HepG2 (cell line): ENCODE data around the gene PFKP. TPM values are rescaled to one million over a fixed set of nuclear protein-coding genes. Genes with fewer than 3 reads are reported as not detected.

ENCODE experiments used
- ATAC-seq: fragments of 200-7000 bp; cut with Tn5 transposase; 3 replicates; pipeline ENCODE4 v1.9.1; 2020; ENCODE audit warnings: mild to moderate bottlenecking, moderate library complexity
- BruUV-seq: library from RNA; stranded (reverse); fragments of 400-500 nt; replicated peaks from 2 replicates; lab custom pipeline; 2021; lab: Mats Ljungman, UMichigan
- CTCF ChIA-PET: fragments of 300-600 bp; formaldehyde crosslinking; extraction: SDS; loops from one replicate; lab custom pipeline; 2021; ENCODE audit warnings: low total read pairs, inconsistent platforms, low intra/inter-chr PET ratio; lab: Yijun Ruan, JAX
- POLR2A ChIA-PET: fragments of 350-600 bp; sonication (Branson Sonifier 250); formaldehyde crosslinking; loops from one replicate; lab custom pipeline; 2020; ENCODE audit warnings: antibody characterized with exemption, inconsistent platforms; lab: Yijun Ruan, JAX
- DNase-seq: peaks from one replicate; pipeline ENCODE4 v3.0.0-alpha.2; 2015; ENCODE audit warnings: low spot score
- FAIRE-seq: peaks from 3 replicates; lab custom pipeline; 2011; peaks lifted over from hg19 to GRCh38; lab: Jason Lieb, UNC
- H2AFZ ChIP-seq: one replicate; pipeline ENCODE4 v1.6.1; 2011; ENCODE audit warnings: low read length, inconsistent platforms
- H3K27ac ChIP-seq: fragments of 300-600 bp; 3 replicates; pipeline ENCODE4 v1.8.0; 2011; ENCODE audit warnings: mixed run types, mild to moderate bottlenecking, mixed read lengths, low read length, inconsistent platforms; ENCODE audit not compliant: insufficient read depth; ENCODE audit errors: extremely low read length
- H3K27me3 ChIP-seq, 2 experiments: fragments of 200-600 bp in 1 of 2; 2 replicates in 1 of 2; 3 replicates in 1 of 2; pipeline versions ENCODE4 v1.6.0 to v1.8.0; 2011; ENCODE audit warnings: low read length in 2 of 2, mild to moderate bottlenecking in 2 of 2, moderate library complexity in 2 of 2, inconsistent platforms in 1 of 2; ENCODE audit not compliant: insufficient read depth in 2 of 2, control insufficient read depth in 1 of 2
- H3K36me3 ChIP-seq, 2 experiments: fragments of 200-600 bp in 1 of 2; replicated peaks in 1 of 2; 2 replicates in 1 of 2; 3 replicates in 1 of 2; pipeline versions ENCODE4 v1.5.1 to v1.8.0; 2011; ENCODE audit warnings: low read length in 2 of 2, inconsistent platforms in 1 of 2; ENCODE audit not compliant: insufficient read depth in 2 of 2, control insufficient read depth in 1 of 2
- H3K4me1 ChIP-seq: 2 replicates; pipeline ENCODE4 v1.5.1; 2012; ENCODE audit warnings: low read length, inconsistent platforms; ENCODE audit not compliant: insufficient read depth
- H3K4me2 ChIP-seq: 2 replicates; pipeline ENCODE4 v1.6.0; 2011; ENCODE audit warnings: low read depth, low read length, inconsistent platforms
- H3K4me3 ChIP-seq, 3 experiments: fragments of 200-600 bp in 1 of 3; sonication (generic), shearing (Covaris generic) in 1 of 3; replicated peaks in 1 of 3; 2 replicates each; pipeline ENCODE4 v1.5.1; 2011 to 2016; ENCODE audit warnings: low read length in 3 of 3, inconsistent platforms in 2 of 3, low read depth in 2 of 3, mild to moderate bottlenecking in 2 of 3, control low read depth in 1 of 3, mixed read lengths in 1 of 3; ENCODE audit not compliant: insufficient read depth in 1 of 3
- H3K79me2 ChIP-seq: one replicate; pipeline ENCODE4 v1.6.1; 2011; ENCODE audit warnings: low read length, inconsistent platforms; ENCODE audit not compliant: insufficient read depth
- H3K9ac ChIP-seq: 2 replicates; pipeline ENCODE4 v1.6.0; 2011; ENCODE audit warnings: mild to moderate bottlenecking, low read depth, low read length, inconsistent platforms; ENCODE audit not compliant: insufficient read depth
- H3K9me3 ChIP-seq: 2 replicates; pipeline ENCODE4 v1.5.1; 2012; ENCODE audit warnings: mild to moderate bottlenecking, low read length
- H4K20me1 ChIP-seq: 2 replicates; pipeline ENCODE4 v1.6.0; 2011; ENCODE audit warnings: inconsistent platforms, mild to moderate bottlenecking, low read length, moderate library complexity; ENCODE audit not compliant: insufficient read depth
- CEBPB ChIP-seq: IDR thresholded peaks from 2 replicates; pipeline ENCODE4 v1.6.1; 2011; ENCODE audit warnings: low read depth, low read length, improper control_type of control experiment, borderline replicate concordance
- DR1 ChIP-seq: sonication (generic); formaldehyde crosslinking; IDR thresholded peaks from 2 replicates; pipeline ENCODE4 v1.8.0; 2021; ENCODE audit warnings: mild to moderate bottlenecking, missing genetic modification reagents, inconsistent platforms
- E2F2 ChIP-seq: sonication (generic); formaldehyde crosslinking; IDR thresholded peaks from 2 replicates; pipeline ENCODE4 v1.4.0; 2020; ENCODE audit warnings: missing genetic modification reagents, borderline replicate concordance
- GLMP ChIP-seq: sonication (generic); formaldehyde crosslinking; IDR thresholded peaks from 2 replicates; pipeline ENCODE4 v1.9.0; 2021; ENCODE audit warnings: missing genetic modification reagents, mild to moderate bottlenecking, borderline replicate concordance
- IRF2 ChIP-seq: IDR thresholded peaks from 2 replicates; pipeline ENCODE4 v1.6.1; 2018; ENCODE audit warnings: missing genetic modification reagents, missing compliant biosample characterization
- ISL2 ChIP-seq: sonication (generic); formaldehyde crosslinking; IDR thresholded peaks from 2 replicates; pipeline ENCODE4 v1.5.0; 2020; ENCODE audit warnings: missing genetic modification reagents
- JUNB ChIP-seq: sonication (generic); formaldehyde crosslinking; IDR thresholded peaks from 2 replicates; pipeline ENCODE4 v1.8.0; 2022; ENCODE audit warnings: missing genetic modification reagents, mild to moderate bottlenecking, borderline replicate concordance
- MAX ChIP-seq: IDR thresholded peaks from 2 replicates; pipeline ENCODE4 v1.6.1; 2012; ENCODE audit warnings: inconsistent platforms
- MTF2 ChIP-seq: sonication (generic); formaldehyde crosslinking; IDR thresholded peaks from 2 replicates; pipeline ENCODE4 v1.5.0; 2020; ENCODE audit warnings: missing genetic modification reagents, borderline replicate concordance
- NR1H2 ChIP-seq: sonication (generic); formaldehyde crosslinking; IDR thresholded peaks from 2 replicates; pipeline ENCODE4 v1.8.1; 2022; ENCODE audit warnings: low read depth, missing genetic modification reagents, borderline replicate concordance
- RBM39 ChIP-seq: fragments of 200-400 bp; formaldehyde crosslinking; IDR thresholded peaks from one replicate; pipeline ENCODE4 v1.6.1; 2018; ENCODE audit warnings: antibody characterized with exemption, mild to moderate bottlenecking, low read depth, low read length; ENCODE audit not compliant: poor library complexity, severe bottlenecking
- SAP130 ChIP-seq: IDR thresholded peaks from 2 replicates; pipeline ENCODE4 v1.6.1; 2016; ENCODE audit warnings: low read depth
- ZBTB1 ChIP-seq: sonication (generic); formaldehyde crosslinking; IDR thresholded peaks from 2 replicates; pipeline ENCODE4 v1.4.0; 2020; ENCODE audit warnings: missing genetic modification reagents, borderline replicate concordance
- ZNF121 ChIP-seq: sonication (generic); formaldehyde crosslinking; IDR thresholded peaks from 2 replicates; pipeline ENCODE4 v1.5.0; 2020; ENCODE audit warnings: mild to moderate bottlenecking, missing genetic modification reagents
- ZNF292 ChIP-seq: sonication (generic); formaldehyde crosslinking; IDR thresholded peaks from 2 replicates; pipeline ENCODE4 v1.8.1; 2022; ENCODE audit warnings: mild to moderate bottlenecking, low read depth, missing genetic modification reagents, borderline replicate concordance
- ZNF550 ChIP-seq: sonication (generic); formaldehyde crosslinking; IDR thresholded peaks from 2 replicates; pipeline ENCODE4 v1.4.0; 2020; ENCODE audit warnings: mild to moderate bottlenecking, missing genetic modification reagents, borderline replicate concordance
- ZNF607 ChIP-seq: sonication (generic); formaldehyde crosslinking; IDR thresholded peaks from 2 replicates; pipeline ENCODE4 v1.5.1; 2020; ENCODE audit warnings: missing genetic modification reagents, mild to moderate bottlenecking, borderline replicate concordance
- ZNF616 ChIP-seq: sonication (generic); formaldehyde crosslinking; IDR thresholded peaks from 2 replicates; pipeline ENCODE4 v1.5.0; 2020; ENCODE audit warnings: low read depth, mild to moderate bottlenecking, missing genetic modification reagents
- WGBS: methylation state at CpG from one replicate; pipeline ENCODE4 v1.1.6; 2017; ENCODE audit warnings: low lambda C conversion rate; 5-methylcytosine and 5-hydroxymethylcytosine counted together
- in situ Hi-C: cut with HindIII; loops from 2 replicates; pipeline ENCODE4 v1.10.0; 2017; ENCODE audit warnings: low pct_unique_long_range_greater_than_20kb; ENCODE audit not compliant: extremely low pct_ligation_motif_present
- intact Hi-C: fragments of 100-400 bp; cut with micrococcal nuclease; formaldehyde crosslinking; loops from one replicate; pipeline ENCODE4 v1.10.0; 2022; ENCODE audit not compliant: unreplicated experiment
- polyA plus RNA-seq, 8 experiments: library from polyadenylated mRNA; depleted of rRNA in 3 of 8; stranded (reverse) in 7 of 8; unstranded in 1 of 8; fragments of >200 nt; fragmentation: Illumina TruSeq in 4 of 8; extraction: Trizol in 4 of 8; gene quantifications; 2 replicates each; pipeline versions ENCODE4 v1.2.1 to v1.2.3, GENCODE V29; 2011 to 2016; ENCODE audit warnings: low read depth in 4 of 8, missing spikeins in 1 of 8, mixed read lengths in 1 of 8; ENCODE audit not compliant: insufficient read depth in 1 of 8
- total RNA-seq, 5 experiments: library from RNA; depleted of rRNA; stranded (reverse); fragments of >200 nt; fragmentation: Illumina TruSeq; extraction: Trizol; gene quantifications; 2 replicates each; pipeline ENCODE4 v1.2.3, GENCODE V29; 2016; ENCODE audit warnings: low read depth in 1 of 5

The PFKP gene
- total and polyA plus RNA-seq, 2 of the 13 experiments (the other 11 are each of a cell fraction or from before 2014, with no cell fraction given): 0.80 to 2.4 TPM

- 86% methylated on average over 9 of the region's 9 CpGs for WGBS
- no peak overlapping the region for H3K4me2 ChIP-seq
- FAIRE-seq: no peak
- no peak for DNase-seq
- no peak overlapping the region for H3K27ac ChIP-seq
- in situ Hi-C loops (no loop called here), intact Hi-C loops (no loop called here)
- POLR2A ChIA-PET: no interaction called here
- no peak overlapping the region for H2AFZ ChIP-seq
- BruUV-seq: no TSS peak
- peaks cover 39% of the 10 kb centered on the region for H3K4me1 ChIP-seq
- H4K20me1 ChIP-seq: no peaks in the 10 kb centered on the region
- no peaks in the 10 kb centered on the region for H3K36me3 ChIP-seq
- no peaks in the 10 kb centered on the region; a peak in 1 of 5 replicates for H3K27me3 ChIP-seq
- H3K9me3 ChIP-seq: no peaks in the 10 kb centered on the region
- TF ChIP-seq MAX (no peak), JUNB (CRISPR knock-in tag) (no peak), MTF2 (CRISPR knock-in tag) (no peak), ZNF550 (CRISPR knock-in tag) (no peak), NR1H2 (no peak), DR1 (no peak)
- TF ChIP-seq, all 625 proteins: peak for 0
- Histone ChIP-seq H3K4me3 (no peak overlapping the region), H3K9ac (no peak overlapping the region), H3K79me2 (no peaks in the 10 kb centered on the region)
- CTCF ChIA-PET: no interaction called here
- no peak for ATAC-seq
Measured at GRCh38 chr10:3097160-3097559, 29.8 kb downstream of the PFKP start.

- no peak overlapping the region for H3K27ac ChIP-seq
- no peaks in the 10 kb centered on the region for H3K36me3 ChIP-seq
- no peak overlapping the region for H2AFZ ChIP-seq
- no peaks in the 10 kb centered on the region for H4K20me1 ChIP-seq
- intact Hi-C loops (no loop called here), in situ Hi-C loops (no loop called here)
- no TSS peak for BruUV-seq
- ChIA-PET CTCF (no interaction called here), POLR2A (no interaction called here)
- H3K27me3 ChIP-seq: no peaks in the 10 kb centered on the region; a peak in 1 of 5 replicates
- FAIRE-seq (no peak), DNase-seq (no peak), ATAC-seq (no peak)
- no peak overlapping the region for H3K4me2 ChIP-seq
- no peak overlapping the region for H3K4me3 ChIP-seq
- 96% methylated on average over 6 of the region's 11 CpGs for WGBS
- no peaks in the 10 kb centered on the region for H3K9me3 ChIP-seq
- H3K4me1 ChIP-seq: peaks cover 46% of the 10 kb centered on the region
- no peak overlapping the region for H3K9ac ChIP-seq
- no peaks in the 10 kb centered on the region for H3K79me2 ChIP-seq
- TF ChIP-seq IRF2 (no peak), SAP130 (CRISPR knock-in tag) (no peak), ZNF607 (CRISPR knock-in tag) (no peak), ZNF616 (no peak), CEBPB (no peak), RBM39 (no peak), GLMP (CRISPR knock-in tag) (no peak), ZNF121 (CRISPR knock-in tag) (no peak), ZBTB1 (CRISPR knock-in tag) (no peak), E2F2 (CRISPR knock-in tag) (no peak), ZNF292 (no peak), ISL2 (CRISPR knock-in tag) (no peak)
Measured at GRCh38 chr10:3098689-3099088, 31.3 kb downstream of the PFKP start.
